ENCODE results near the gene LTA. TPM values are rescaled to one million over a fixed set of nuclear protein-coding genes. Genes with fewer than 3 reads are reported as not detected.

Gene LTA
- total and polyA plus RNA-seq, 7 donors, result 0.05 to 0.10 TPM; not detected in 5

- WGBS, 3 donors, result 68 to 81% (median 79%) methylated on average over 3 of the region's 3 CpGs
- no peak for DNase-seq
- no peaks in the 10 kb centered on the region for H3K9me3 ChIP-seq
- intact Hi-C loops (cut with DNase I), result loop anchor here (5.0 kb wide), 1 partner anchor 35 kb away; the partner anchor contains the start of genes ATP6V1G2 (in 2 of the 2) and NFKBIL1 (in 2 of the 2)
- no peaks in the 10 kb centered on the region for H3K27me3 ChIP-seq (ENCODE audit: insufficient read depth in 3 of 3, low read length in 2 of 3)
- TF ChIP-seq CTCF (IDR thresholded peaks at IDR 0.05), result no peak
- H3K27ac ChIP-seq, result peak within 1 kb of the TSS; percentile 75
- no peak for ATAC-seq
- no peaks in the 10 kb centered on the region for H3K36me3 ChIP-seq (ENCODE audit: insufficient read depth in 1 of 2, low read depth in 1 of 2)
- peak within 1 kb of the TSS; percentile 89 for H3K4me3 ChIP-seq
- H3K4me1 ChIP-seq, result no peaks in the 10 kb centered on the region
Observed at GRCh38 chr6:31582230-31582643, 10.1 kb downstream of the LTA start, which contains the start of gene LTB. Gene LTB, minus strand, starts transcription at chr6:31582424. Its CDS starts 7 bp downstream, at chr6:31582417.

GRCh38 chr6:31585491-31585890 lies 13.4 kb downstream of the LTA start:
- H3K4me3 ChIP-seq, result no peak overlapping the region
- no peak overlapping the region for H3K27ac ChIP-seq
- H3K36me3 ChIP-seq (ENCODE audit: insufficient read depth in 1 of 2, low read depth in 1 of 2), result no peaks in the 10 kb centered on the region
- intact Hi-C loops (cut with DNase I), result no loop called here
- DNase-seq (no peak), ATAC-seq (no peak)
- H3K4me1 ChIP-seq, result no peaks in the 10 kb centered on the region
- TF ChIP-seq CTCF (IDR thresholded peaks at IDR 0.05), result no peak
- H3K9me3 ChIP-seq, result no peaks in the 10 kb centered on the region
- H3K27me3 ChIP-seq (ENCODE audit: insufficient read depth in 3 of 3, low read length in 2 of 3), result no peaks in the 10 kb centered on the region
- WGBS, 3 donors, result 56 to 77% (median 69%) methylated on average over 2 of the region's 2 CpGs

DNA sequence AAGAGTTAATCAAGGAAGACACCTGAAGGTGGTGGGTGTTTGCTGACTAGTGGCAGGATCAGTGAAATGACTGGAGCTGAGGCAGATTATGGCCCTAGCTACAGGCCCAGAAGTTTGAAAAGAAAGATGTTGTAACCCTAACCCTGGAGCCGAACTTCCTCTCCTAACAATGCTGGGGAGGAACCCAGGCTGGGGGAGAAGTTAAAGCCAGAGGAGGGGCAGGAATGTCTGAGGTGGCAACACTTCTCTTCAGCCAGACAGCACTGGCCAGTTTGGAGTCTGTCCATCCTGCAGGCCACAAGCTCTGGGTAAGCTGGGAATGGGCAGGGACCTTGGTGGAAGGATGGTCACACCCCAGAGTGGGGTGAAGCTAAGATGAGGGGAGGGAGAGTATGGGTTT lies 13.9 kb downstream of the LTA start, which contains the start of gene LST1:
Gene LST1 (plus strand): TSS at position 270 of the 400 bp plus-strand sequence. CDS start 1,023 bp downstream, outside the sequence.
- Histone ChIP-seq H3K4me3 (peak within 1 kb of the TSS; percentile 4), H3K27ac (no peak within 1 kb of the TSS), H3K27me3 (ENCODE audit: insufficient read depth in 3 of 3, low read length in 2 of 3) (no peaks in the 10 kb centered on the region), H3K4me1 (no peaks in the 10 kb centered on the region), H3K36me3 (ENCODE audit: insufficient read depth in 1 of 2, low read depth in 1 of 2) (no peaks in the 10 kb centered on the region), H3K9me3 (no peaks in the 10 kb centered on the region)
- 36 to 63% (median 44%) methylated on average over 1 of the region's 1 CpG for WGBS, 3 donors
- ATAC-seq (no peak), DNase-seq (no peak)
- TF ChIP-seq CTCF (IDR thresholded peaks at IDR 0.05), result no peak
- intact Hi-C loops (cut with DNase I), result no loop called here

- H3K27me3 ChIP-seq (ENCODE audit: insufficient read depth in 3 of 3, low read length in 2 of 3), result no peaks in the 10 kb centered on the region
- WGBS, 3 donors, result 48 to 64% (median 55%) methylated on average over 9 of the region's 9 CpGs
- no peaks in the 10 kb centered on the region for H3K4me1 ChIP-seq
- H3K36me3 ChIP-seq (ENCODE audit: insufficient read depth in 1 of 2, low read depth in 1 of 2), result no peaks in the 10 kb centered on the region
- H3K4me3 ChIP-seq, result no peak overlapping the region
- no peaks in the 10 kb centered on the region for H3K9me3 ChIP-seq
- no peak for DNase-seq
- TF ChIP-seq CTCF (IDR thresholded peaks at IDR 0.05), result no peak
- no peak for ATAC-seq
- H3K27ac ChIP-seq, result no peak overlapping the region
- intact Hi-C loops (cut with DNase I), result no loop called here
Observed at GRCh38 chr6:31586599-31587281, 14.7 kb downstream of the LTA start.

Measured in psoas muscle (tissue), 8 donors.